Measurements from ENCODE around the gene CEP128.

CEP128 gene

DNA sequence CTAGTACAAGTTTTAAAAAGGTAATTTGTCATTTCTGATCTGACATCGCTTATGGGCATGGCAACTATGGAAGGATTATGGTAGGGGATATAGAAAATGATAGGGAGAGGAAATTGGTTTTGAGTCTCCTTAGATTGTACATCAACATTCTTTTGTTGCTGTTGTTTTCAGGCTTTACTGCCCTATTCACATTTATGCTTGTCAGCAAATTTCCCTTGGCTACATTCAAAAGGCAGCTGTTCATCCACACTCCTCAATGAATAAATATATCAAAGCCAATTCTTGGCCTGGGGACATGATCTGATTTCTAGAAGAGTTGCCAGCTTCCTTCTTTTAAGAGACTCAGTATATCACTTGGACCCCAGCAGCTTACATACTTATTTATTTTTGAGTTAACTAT is 283.4 kb downstream of the CEP128 start:
- no peak for DNase-seq

DNA sequence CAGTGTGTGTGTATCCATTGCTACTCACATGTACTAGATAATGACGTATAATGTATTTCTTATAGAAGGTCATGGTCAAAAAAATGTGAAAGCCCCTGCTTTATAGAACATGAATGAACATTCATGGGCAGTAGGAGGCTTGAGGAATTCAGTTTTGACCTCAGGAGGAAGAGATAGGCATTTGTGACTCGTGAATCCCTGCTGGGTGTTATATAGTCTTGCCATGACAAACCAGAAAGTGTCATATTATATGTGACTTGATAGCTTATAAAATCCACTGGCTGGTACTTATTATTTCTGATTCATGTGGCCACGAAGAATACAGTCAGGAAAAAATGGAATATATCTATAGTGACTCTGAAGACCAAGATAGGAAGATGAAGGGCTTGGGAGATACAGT is 287.6 kb downstream of the CEP128 start:
- DNase-seq = peak; percentile 58

DNA sequence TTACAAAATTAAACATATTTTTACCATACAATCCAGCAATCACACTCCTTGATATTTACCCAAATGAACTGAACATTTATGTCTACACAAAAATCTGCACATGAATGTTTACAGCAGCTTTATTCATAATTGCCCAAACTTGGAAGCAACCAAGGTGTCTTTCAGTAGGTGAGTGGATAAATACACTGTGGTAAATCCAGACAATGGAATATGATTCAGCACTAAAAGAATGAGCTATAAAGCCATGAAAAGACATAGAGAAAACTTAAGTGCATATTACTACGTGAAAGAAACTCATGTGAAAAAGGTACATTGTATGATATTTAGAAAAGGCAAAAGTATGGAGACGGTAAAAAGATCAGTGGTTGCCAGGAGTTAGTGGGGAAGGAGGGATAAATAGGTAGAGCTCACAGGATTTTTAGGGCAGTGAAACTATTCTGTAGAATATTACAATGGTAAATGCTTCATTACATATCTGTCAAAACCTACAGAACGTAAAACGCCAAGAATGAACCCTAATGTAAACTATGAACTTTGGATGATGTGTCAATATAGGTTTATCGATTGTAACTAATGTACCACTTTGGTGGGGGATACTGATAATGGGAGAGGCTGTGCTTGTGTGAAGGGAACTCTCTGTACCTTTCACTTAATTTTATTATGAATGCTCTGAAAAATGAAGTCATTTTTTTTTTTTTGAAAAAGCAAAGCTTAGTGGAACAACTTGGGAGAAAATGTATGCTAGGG is 295.7 kb downstream of the CEP128 start:
- DNase-seq = no peak

DNA sequence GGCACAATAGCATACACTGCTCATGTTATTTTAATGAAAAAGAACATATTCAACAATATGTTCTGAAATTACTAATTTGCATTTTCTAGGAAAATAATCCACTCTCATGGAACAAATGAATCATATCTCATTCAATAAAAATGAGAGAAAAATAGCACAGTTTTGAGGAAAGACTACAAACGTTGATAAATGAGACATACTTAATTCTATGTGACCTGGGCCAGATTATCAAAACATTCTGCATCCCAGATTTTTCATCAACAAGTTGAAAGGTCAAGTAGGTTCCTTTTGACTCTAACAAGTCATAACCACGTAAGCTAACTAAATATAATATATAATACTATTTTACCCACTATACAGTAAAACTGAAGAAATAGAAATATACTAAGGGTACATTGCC is 296.7 kb downstream of the CEP128 start:
- no peak for DNase-seq

DNA sequence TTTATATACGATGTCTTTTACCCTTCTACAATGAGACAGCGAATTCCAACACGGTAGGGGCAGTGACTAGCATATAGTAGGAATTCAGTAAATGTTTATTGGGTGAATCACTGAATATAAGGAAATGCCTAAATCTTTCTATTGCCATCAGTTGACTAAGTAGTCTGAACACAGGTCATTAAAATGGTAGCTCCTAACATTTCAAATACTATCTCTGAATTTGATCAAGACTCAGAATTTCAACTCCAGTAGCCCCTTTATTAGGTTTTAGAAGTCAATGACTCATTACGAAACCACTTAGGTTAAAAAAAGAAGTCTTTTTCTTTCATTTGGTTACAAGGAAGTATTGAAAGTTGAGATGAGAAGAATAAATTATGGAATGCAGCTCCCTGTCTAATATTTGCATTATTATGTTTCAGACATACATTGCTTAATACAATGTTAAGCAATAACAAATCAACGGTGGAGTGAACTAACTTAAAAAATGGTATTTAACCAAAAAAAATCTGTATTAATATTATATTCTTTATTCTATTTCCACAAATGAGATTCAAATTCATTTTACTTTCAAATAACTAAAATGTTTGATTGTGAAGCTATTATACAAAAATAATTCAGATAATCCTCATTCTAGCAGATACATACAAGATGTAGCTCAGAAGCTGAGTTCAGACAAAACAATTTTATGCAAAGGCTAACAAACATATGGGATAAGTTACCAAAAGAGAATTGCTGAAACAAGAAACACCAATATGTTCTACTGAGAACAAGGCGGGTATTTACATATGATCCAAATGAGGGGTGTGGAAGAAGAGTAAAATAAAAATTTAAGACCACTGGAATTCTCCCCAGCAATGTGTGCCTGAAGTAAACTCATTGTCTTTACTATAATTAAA is 302.7 kb downstream of the CEP128 start:
- peak; percentile 97 for DNase-seq

DNA sequence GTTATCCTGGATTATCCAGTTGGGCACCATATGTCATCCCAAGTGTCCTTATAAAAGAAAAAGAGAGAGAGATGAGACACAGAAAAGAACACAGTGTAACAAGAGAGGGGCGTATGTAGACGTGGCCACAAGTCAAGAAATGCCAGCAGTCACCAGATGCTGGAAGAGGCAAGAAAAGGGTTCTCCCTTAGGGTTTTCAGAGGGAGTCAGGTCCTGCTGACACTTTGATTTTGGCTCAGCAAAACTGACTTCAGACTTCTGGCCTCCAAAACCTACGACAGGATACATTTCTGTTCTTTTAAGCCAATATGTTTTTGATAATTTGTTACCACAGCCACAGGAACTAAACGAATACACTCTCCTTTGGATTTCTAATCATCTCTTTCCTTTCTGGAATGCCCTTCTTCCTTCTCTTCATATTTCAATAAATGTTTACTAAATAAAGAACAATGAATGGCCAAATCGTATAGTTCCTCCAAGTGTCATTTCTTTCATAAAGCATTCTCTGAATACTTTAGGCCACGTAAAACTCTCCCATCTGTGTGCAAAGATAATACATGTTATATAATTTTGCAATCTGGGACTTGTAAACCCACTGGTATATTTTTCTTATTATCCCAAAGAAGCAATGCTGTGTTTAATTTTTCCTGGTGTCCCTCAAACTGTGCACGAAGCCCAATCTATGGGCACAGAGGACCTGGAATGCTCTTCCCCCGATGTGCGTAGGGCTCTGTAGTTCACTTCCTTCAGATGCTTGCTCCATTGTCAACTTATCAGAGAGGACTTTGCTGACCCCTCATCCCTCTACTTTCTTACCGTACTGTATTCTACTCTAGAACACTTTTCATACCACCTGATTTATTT is 303.6 kb downstream of the CEP128 start:
- DNase-seq = peak; percentile 71

DNA sequence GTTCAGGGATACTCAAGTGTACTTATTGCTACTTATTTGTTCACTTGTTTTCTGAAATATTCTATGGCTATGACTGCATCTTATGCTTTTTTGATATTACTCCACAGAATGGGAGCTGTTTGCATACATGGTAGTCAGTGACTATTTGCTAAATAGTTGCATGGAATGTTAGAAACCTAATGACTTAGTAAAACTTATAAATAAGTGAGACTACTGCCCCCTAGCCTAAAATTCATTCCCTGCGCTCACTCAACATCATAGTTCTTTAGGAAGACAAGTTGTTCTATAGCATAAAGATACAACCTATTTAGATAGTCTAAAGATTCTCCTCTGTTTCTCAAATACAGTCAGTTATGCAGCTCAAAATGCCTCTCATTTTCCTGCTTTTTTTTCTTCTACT is 305.5 kb downstream of the CEP128 start:
- no peak for DNase-seq

DNA sequence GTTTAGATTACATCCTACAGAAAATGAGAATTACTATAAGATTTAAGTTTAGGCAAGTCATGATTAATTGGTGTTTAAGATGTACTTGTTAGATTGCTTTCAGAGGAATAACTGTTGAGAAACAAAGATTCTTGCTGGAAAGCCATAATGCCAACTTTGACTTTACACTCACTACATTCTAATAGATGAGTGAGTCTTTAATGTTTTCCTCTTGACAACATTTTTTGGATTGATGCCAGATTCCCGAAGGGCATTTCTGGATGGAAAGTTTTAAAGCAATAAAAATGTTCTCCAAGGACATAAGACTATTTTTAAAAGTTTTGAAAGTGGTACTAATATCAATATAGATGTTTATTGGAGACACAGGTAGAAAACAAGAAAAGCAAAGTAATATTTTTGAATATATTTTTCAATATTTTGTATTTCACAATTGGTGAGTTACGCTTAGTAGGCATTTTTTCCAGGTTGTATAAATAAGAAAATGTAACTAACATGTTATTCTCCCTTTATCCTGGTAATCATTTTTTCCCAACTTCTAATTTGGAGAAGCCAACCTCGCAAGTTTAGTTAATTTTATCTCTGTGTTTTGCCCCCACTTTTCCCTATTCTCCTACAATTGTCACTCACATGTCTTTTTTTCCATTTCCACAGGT is 307.3 kb downstream of the CEP128 start:
- DNase-seq = peak; percentile 28

DNA sequence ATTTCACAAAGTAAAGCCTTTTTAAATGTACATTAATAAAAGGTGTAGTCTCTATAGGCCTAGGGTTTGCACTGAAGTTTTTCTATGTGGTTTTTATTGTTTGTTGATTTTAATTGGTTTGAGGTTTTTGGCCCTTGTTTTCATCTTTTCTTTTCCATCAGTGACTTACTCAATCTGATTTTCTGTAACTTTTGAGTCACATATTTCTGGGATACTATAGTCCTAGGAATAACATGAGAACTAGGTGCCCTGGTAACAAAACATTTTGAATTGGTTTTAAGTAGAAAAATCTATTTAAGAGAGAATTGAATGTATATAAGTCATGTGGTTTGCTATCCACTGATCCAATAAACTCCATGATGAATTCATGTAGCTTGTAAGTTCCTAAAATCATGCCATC is 311.9 kb downstream of the CEP128 start:
- DNase-seq = peak; percentile 48

DNA sequence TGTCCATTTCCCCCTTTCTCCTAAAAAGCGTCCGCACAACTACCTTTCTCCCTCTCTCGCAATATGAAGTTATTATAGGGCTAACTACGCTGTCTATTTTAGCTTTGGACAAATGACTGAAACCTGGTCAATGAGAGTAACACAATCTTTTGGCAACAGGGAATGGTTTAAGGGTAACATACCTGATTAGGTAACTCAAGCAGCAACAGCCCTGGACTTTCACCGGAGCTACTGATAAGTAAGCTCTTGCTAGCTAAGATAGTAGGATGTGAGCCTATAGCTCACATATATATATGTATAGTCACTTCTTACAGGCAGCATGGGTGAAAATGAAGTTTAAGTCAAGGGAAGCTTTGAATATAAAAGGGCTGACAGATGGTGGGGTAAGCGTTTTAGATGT is 313.0 kb downstream of the CEP128 start:
- no peak for DNase-seq

DNA sequence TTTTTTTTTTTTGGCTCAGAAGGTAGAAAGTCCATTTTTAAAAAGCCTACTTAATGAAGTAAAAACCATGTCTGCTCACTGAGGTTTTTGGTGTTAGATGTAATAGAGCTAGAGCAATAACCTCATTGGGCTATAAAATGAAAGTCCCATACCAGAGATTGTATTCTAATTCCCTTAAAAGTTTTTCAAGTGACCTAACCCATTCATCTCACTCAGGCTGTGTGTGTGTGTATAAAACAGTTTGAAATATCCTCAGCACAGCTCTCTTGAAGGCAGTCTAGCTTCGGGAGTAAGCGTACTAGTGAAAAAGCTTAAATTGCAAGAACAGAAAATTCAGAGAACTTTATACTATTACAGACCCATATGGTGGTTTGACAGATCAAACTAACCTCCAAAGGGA is 313.8 kb downstream of the CEP128 start:
- peak; percentile 35 for DNase-seq

DNA sequence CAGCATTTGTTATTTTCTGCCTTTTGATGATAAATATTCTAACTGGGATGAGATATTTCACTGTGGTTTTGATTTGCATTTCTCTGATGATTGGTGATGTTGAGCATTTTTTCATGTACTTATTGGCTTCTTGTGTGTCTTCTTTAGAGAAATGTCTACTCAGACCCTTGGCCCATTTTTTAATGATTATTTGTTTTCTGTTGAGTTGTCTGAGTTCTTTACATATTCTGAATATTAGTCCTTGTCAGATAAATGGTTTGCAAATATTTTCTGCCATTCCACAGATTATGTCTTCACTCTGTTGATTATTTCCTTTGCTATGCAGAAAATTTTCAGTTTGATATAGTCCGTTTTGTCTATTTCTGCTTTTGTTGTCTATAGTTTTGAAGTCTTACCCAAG is 317.0 kb downstream of the CEP128 start:
- DNase-seq = peak; percentile 68

DNA sequence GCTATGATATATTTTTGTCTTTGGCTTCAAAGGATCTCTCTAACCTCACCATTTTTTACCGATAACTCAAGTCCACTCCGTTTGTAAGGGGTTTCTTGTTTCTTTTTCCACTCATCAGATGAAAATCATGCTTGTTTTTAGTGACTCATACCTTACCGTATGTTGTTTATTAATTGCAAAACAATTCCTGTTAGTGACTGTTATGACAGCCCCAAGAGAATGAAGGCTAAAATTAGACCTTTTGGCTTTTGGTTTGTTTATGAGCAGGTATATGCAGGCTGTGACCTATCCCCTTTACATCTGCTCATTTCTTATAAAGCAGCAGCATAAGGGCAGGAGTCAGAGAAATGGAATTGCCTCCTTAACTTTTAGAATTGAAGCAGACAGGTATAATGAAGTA is 319.8 kb downstream of the CEP128 start:
- DNase-seq = peak; percentile 43

DNA sequence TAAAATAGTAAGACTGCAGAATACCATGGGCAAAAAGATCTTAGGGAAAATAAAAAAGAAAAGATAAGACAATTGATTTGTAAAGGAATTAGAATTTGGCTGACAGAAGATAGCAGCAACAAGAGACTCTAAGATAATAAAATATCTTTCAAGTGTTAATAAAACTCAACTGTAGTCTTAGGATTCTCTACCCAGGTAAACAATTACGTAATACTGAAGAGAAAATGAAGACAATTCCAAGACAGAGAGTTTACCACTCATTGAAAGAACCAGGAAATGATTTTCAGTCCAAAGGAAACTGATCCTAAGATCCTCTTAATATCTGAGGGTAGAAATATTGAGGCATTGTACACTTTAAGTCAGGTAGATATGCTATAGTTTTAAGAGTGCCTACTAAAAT is 321.1 kb downstream of the CEP128 start:
- DNase-seq = no peak

DNA sequence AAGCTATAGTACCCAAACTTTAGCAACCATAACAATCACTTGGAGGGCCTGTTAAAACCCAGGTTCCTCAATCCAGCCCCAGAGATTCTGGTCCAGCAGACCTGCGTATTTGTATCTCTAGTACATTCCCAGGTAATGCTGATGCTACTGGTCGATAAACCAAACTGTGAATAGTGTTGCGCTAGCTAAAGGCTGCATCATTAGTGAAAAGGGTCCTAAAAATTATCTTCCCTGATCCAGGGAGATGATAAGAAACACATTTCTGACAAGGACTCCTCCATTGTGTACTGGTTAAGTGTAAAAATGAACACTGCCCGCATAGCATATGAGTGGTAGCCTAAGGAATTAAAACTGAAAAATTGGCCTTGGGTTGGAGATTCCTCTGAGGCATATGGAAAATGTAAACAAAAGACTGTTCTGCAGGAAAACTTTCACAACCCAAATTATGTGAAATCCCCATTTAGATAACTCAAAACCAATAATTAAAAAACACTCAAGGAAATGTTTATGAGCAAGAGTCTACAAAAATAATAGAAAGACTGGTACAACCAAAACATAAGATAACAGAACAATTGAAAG is 322.7 kb downstream of the CEP128 start:
- peak; percentile 59 for DNase-seq

DNA sequence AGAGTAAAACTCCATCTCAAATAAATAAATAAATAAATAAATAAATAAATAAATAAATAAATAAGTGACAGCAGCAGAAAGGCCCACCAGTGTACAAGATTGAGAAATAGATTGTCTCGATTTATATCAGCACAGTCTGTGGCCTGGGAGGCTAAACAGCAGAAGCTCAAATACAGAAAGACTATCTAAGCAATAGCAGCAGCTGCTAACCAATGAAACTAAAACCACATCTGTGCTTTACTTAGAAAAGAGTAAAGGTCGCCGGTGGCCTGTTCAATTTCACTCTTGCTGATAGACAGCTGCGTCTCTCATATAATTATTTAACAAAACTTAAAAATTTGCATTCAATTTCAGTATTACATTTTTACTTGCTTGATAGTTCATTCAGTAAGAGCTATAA is 325.7 kb downstream of the CEP128 start:
- DNase-seq = no peak

DNA sequence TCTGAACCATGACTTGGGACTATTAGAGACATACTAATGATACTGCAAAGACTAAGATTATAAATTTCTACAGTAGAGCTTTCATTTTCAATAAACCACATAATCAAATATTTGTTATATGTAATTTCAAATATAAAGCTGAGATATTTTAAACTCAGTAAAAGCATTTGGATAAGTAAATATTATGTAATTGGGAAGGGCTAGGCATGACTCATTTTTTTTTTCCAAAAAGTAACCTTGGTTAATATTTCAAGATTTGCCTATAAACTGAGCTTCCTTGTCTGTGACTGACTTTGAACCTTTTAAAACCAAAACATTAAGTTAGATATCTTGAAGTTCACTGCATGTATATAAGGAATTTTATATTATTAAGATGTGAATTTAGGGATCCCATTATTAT is 332.5 kb downstream of the CEP128 start:
- DNase-seq = no peak

DNA sequence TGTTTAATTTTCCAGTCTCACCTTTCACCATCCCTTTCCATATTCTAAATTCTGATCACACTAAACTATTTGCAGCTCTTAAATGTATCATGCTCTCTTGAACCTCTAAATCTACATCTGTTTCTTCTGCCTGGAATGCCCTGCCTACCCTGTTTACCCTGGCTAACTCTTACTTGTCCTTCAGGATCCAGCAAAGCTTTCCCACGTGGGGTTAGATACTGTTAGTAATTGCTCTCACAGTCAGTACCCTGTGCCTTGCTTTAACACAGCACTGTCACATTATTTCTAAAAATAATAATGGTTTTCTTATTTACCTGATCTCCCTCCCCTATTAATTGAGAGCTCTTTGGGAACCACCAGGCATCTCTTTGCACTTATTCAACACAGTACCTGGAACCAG is 333.0 kb downstream of the CEP128 start:
- no peak for DNase-seq

DNA sequence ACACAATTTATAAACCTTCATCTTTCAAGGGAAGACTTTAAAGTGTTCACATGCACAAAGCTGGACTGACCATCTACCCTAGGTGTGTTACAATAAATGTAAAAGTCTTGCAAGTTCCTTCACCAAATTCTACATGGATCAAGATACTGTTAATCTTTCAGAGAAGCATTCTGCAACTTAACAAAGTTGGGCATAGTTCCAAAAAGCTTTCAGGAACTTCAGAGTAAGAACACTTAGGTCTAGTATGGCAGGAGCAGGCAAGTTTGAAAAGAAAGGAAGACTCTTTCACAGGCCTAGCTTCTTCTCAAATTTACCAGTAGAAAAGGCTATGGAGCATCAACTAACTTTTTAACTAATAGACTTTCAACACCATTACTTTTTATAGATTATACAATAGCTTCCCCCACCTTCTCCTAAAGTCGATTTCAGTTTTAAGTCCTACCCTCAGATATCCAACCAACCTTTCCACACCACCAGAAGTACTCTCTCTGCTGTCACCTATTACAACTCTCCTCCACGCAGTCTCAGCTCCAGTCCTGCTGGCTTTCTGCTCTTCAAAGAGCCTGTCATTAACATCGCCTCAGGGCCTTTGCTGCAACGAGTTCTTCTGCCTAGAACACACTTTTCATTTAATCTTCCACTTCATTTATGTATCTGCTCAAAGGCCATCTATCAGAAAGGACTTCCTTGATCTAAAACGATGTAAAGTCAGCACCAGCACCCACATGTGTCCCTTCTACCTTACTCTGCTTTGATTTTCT is 333.9 kb downstream of the CEP128 start:
- DNase-seq = no peak

DNA sequence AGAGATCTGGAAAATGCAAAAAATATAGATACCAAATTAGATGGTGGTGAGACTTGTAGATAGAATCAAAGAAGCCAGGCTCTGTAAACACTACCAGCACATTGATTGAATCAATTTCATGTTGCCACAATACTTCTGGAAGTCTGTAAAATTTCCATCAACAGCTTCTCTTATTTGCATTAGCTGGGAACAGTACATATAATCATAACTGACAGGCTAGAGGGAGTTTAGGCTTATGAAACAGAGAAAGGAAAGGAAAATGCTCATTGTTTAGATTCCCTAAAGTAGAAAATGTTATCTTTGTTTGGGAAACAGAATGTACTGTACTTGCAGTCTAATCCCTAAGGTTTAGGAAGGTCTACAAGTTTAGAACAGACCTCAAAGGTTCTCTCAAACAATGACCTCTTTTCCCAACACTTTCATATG is 335.2 kb downstream of the CEP128 start:
- DNase-seq = no peak

DNA sequence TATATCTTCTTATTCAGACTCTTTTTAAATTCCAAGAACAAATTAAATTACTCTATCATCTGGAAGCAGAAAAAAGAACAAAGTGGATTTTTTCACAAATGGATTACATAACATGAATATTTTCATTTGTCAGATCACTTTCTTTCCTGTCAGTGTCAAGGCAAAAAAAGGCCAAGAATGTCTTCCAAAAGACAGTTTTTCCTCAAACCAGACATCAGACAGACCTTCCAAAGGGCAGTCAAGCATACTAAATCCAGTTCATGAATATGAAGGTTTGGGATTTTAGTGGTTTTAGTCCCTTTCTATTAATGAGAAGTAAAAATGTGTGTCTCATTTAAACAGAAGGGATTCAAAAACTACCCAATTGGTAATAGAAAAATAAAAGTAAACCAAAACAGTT is 336.0 kb downstream of the CEP128 start:
- DNase-seq = peak; percentile 67

DNA sequence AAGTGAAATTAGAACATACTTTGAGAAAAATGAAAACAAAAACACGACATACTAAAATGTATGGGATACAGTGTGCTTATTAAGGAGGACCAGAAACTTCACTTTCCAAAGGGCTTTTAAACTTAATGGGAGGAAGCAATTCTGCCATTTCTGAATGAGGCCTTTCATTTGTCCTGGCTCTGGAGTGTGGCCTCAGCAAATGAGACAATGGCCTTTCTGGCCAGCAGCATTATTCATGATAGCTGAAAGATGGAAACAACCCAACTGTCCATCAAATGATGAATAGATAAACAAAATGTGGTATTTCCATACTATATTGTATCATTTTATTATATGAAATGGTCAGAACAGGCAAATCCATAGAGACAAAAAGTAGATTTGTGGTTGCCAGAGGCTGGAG is 338.6 kb downstream of the CEP128 start:
- no peak for DNase-seq

Measured in fibroblast of upper back skin (primary cell).